GM12878 (cell line): Measurements from ENCODE around the gene NINJ1. TPM values are rescaled to one million over a fixed set of nuclear protein-coding genes. Genes with fewer than 3 reads are reported as not detected.

Experiments used
- ATAC-seq: fragments of 200-7000 bp; cut with Tn5 transposase; 3 replicates; pipeline ENCODE4 v1.9.1; 2020; ENCODE audit warnings: mild to moderate bottlenecking, moderate library complexity
- BruUV-seq: library from RNA; stranded (reverse); fragments of 400-500 nt; replicated peaks from 2 replicates; lab custom pipeline; 2021; lab: Mats Ljungman, UMichigan
- CTCF ChIA-PET: fragments of 300-600 bp; sonication (Branson Sonifier 250); formaldehyde crosslinking; extraction: SDS; loops from one replicate; lab custom pipeline; 2021; ENCODE audit warnings: inconsistent platforms; lab: Yijun Ruan, JAX
- POLR2A ChIA-PET: fragments of 350-600 bp; formaldehyde crosslinking; extraction: SDS; loops from one replicate; lab custom pipeline; 2021; ENCODE audit warnings: inconsistent platforms; lab: Charles Lee
- RAD21 ChIA-PET: fragments of 300-600 bp; sonication (Branson Sonifier 250); formaldehyde crosslinking; loops from one replicate; lab custom pipeline; 2023; ENCODE audit warnings: antibody characterized with exemption; ENCODE audit not compliant: unreplicated experiment; lab: Charles Lee
- SMC1A ChIA-PET: fragments of 300-600 bp; sonication (Branson Sonifier 250); formaldehyde crosslinking; loops from one replicate; lab custom pipeline; 2023; ENCODE audit not compliant: unreplicated experiment, uncharacterized antibody; lab: Charles Lee
- DNase-seq: peaks from one replicate; pipeline ENCODE4 v3.0.0-alpha.2; 2011; ENCODE audit warnings: low read depth, low spot score
- FAIRE-seq: peaks from 3 replicates; lab custom pipeline; 2011; peaks lifted over from hg19 to GRCh38; lab: Jason Lieb, UNC
- H2AFZ ChIP-seq: 2 replicates; pipeline ENCODE4 v1.6.0; 2011; ENCODE audit warnings: low read depth, low read length, control low read depth; ENCODE audit not compliant: control insufficient read depth
- H3K27ac ChIP-seq: 2 replicates; pipeline ENCODE4 v1.5.1; 2011; ENCODE audit warnings: control low read depth; ENCODE audit not compliant: control insufficient read depth, insufficient read depth
- H3K27me3 ChIP-seq, 2 experiments: replicated peaks in 1 of 2; 2 replicates each; pipeline versions ENCODE4 v1.6.0 to v1.6.1; 2011; ENCODE audit warnings: low read length in 1 of 2; ENCODE audit not compliant: control insufficient read depth in 2 of 2, insufficient read depth in 2 of 2
- H3K36me3 ChIP-seq, 2 experiments: 2 replicates each; pipeline ENCODE4 v1.5.1; 2011; ENCODE audit warnings: low read length in 1 of 2; ENCODE audit not compliant: control insufficient read depth in 2 of 2, insufficient read depth in 2 of 2
- H3K4me1 ChIP-seq: 2 replicates; pipeline ENCODE4 v1.6.1; 2011; ENCODE audit warnings: mild to moderate bottlenecking, low read length, moderate library complexity, mixed read lengths; ENCODE audit not compliant: control insufficient read depth, insufficient read depth
- H3K4me2 ChIP-seq: 2 replicates; pipeline ENCODE4 v1.6.0; 2011; ENCODE audit warnings: control low read depth; ENCODE audit not compliant: control insufficient read depth, insufficient read depth
- H3K4me3 ChIP-seq: fragments of 200-600 bp; sonication (generic); 2 replicates; pipeline ENCODE4 v1.5.1; 2016
- H3K79me2 ChIP-seq: 2 replicates; pipeline ENCODE4 v1.6.0; 2011; ENCODE audit warnings: low read length; ENCODE audit not compliant: control insufficient read depth, insufficient read depth
- H3K9ac ChIP-seq: 2 replicates; pipeline ENCODE4 v1.8.0; 2011; ENCODE audit warnings: low read length, control low read depth, mixed read lengths; ENCODE audit not compliant: control insufficient read depth, insufficient read depth
- H3K9me3 ChIP-seq: replicated peaks from 3 replicates; pipeline ENCODE4 v1.5.1; 2011; ENCODE audit warnings: mild to moderate bottlenecking, low read length; ENCODE audit not compliant: control insufficient read depth, insufficient read depth
- H4K20me1 ChIP-seq: 2 replicates; pipeline ENCODE4 v1.6.0; 2011; ENCODE audit not compliant: control insufficient read depth, insufficient read depth
- BRCA1 ChIP-seq: IDR thresholded peaks from 2 replicates; pipeline ENCODE4 v1.6.1; 2011; ENCODE audit warnings: low read depth, low read length, improper control_type of control experiment
- GABPA ChIP-seq: IDR thresholded peaks from 2 replicates; pipeline ENCODE4 v1.6.1; 2014; ENCODE audit warnings: antibody characterized with exemption, low read depth, mild to moderate bottlenecking, inconsistent platforms
- KDM1A ChIP-seq: fragments of 200-600 bp; sonication (generic); IDR thresholded peaks from 2 replicates; pipeline ENCODE4 v1.6.1; 2016; ENCODE audit warnings: borderline replicate concordance
- KLF5 ChIP-seq: fragments of 450-650 bp; IDR thresholded peaks from 2 replicates; pipeline ENCODE4 v1.6.1; 2014; ENCODE audit warnings: mild to moderate bottlenecking; ENCODE audit not compliant: partially characterized antibody
- MAX ChIP-seq: IDR thresholded peaks from 2 replicates; pipeline ENCODE4 v1.6.1; 2012; ENCODE audit warnings: low read depth, low read length, improper control_type of control experiment
- MEF2B ChIP-seq: fragments of 450-650 bp; IDR thresholded peaks from 2 replicates; pipeline ENCODE4 v1.6.1; 2018; ENCODE audit warnings: mild to moderate bottlenecking, moderate library complexity; ENCODE audit not compliant: partially characterized antibody, poor library complexity, severe bottlenecking
- MTA2 ChIP-seq: fragments of 450-650 bp; IDR thresholded peaks from 2 replicates; pipeline ENCODE4 v1.6.1; 2016; ENCODE audit warnings: low read depth, mild to moderate bottlenecking, moderate library complexity
- PBX3 ChIP-seq: IDR thresholded peaks from 2 replicates; pipeline ENCODE4 v1.6.1; 2011; ENCODE audit warnings: mild to moderate bottlenecking, low read depth, low read length, moderate library complexity; ENCODE audit not compliant: insufficient replicate concordance
- RAD21 ChIP-seq: IDR thresholded peaks from 2 replicates; pipeline ENCODE4 v1.6.1; 2011; ENCODE audit warnings: mild to moderate bottlenecking, low read depth, low read length, moderate library complexity; ENCODE audit not compliant: insufficient read depth
- RB1 ChIP-seq: fragments of 450-650 bp; formaldehyde crosslinking; IDR thresholded peaks from 2 replicates; pipeline ENCODE4 v1.6.1; 2017; ENCODE audit warnings: mild to moderate bottlenecking, borderline replicate concordance
- RCOR1 ChIP-seq: conservative IDR thresholded peaks from 2 replicates; pipeline ENCODE4 v1.6.1; 2012; ENCODE audit warnings: low read depth, low read length, improper control_type of control experiment
- RELB ChIP-seq: fragments of 450-650 bp; IDR thresholded peaks from 2 replicates; pipeline ENCODE4 v1.6.1; 2017; ENCODE audit warnings: low read depth, mild to moderate bottlenecking, moderate library complexity
- SMAD5 ChIP-seq: IDR thresholded peaks from 2 replicates; pipeline ENCODE4 v1.6.1; 2016; ENCODE audit warnings: antibody characterized with exemption, low read depth
- SRF ChIP-seq, 2 experiments: IDR thresholded peaks; 2 replicates each; pipeline ENCODE4 v1.6.1; 2011; ENCODE audit warnings: low read depth in 2 of 2, low read length in 2 of 2, mild to moderate bottlenecking in 1 of 2, moderate library complexity in 1 of 2
- YY1 ChIP-seq: IDR thresholded peaks from 2 replicates; pipeline ENCODE4 v1.6.1; 2011; ENCODE audit warnings: low read depth, mild to moderate bottlenecking, low read length
- WGBS: methylation state at CpG from one replicate; pipeline ENCODE4 v1.1.6; 2016; ENCODE audit warnings: low lambda C conversion rate; ENCODE audit not compliant: insufficient replicate concordance, insufficient coverage; ENCODE audit errors: missing lambda C conversion rate; 5-methylcytosine and 5-hydroxymethylcytosine counted together
- in situ Hi-C: fragments of 300-500 bp; cut with MboI; formaldehyde crosslinking; loops from 9 replicates; pipeline ENCODE4 v1.14.3; 2018; ENCODE audit warnings: mixed read lengths
- intact Hi-C: fragments of 100-400 bp; cut with micrococcal nuclease; formaldehyde crosslinking; loops from one replicate; pipeline ENCODE4 v1.14.2; 2022; ENCODE audit not compliant: unreplicated experiment
- polyA plus RNA-seq, 11 experiments: library from polyadenylated mRNA; depleted of rRNA in 4 of 11; unstranded in 6 of 11; stranded (reverse) in 5 of 11; fragments of >200 nt; fragmentation: Nextera tagmentation in 4 of 11; fragmentation: Illumina TruSeq in 1 of 11; extraction: Ambion mirVana in 4 of 11; extraction: Trizol in 1 of 11; gene quantifications; 1 replicate in 1 of 11; 2 replicates in 10 of 11; pipeline versions ENCODE4 v1.2.1 to v1.2.3, GENCODE V29; 2011 to 2016; ENCODE audit warnings: inconsistent platforms in 2 of 11, missing spikeins in 2 of 11, low read depth in 1 of 11
- total RNA-seq, 4 experiments: library from RNA; depleted of rRNA in 3 of 4; stranded (reverse); fragments of >200 nt in 3 of 4; fragmentation: Illumina TruSeq in 1 of 4; extraction: Trizol in 1 of 4; gene quantifications; 2 replicates each; pipeline versions ENCODE4 v1.2.1 to v1.2.3, GENCODE V29; 2013 to 2021

Gene NINJ1
- total and polyA plus RNA-seq, 10 of the 15 experiments (the other 5 are each of a cell fraction or from before 2014, with no cell fraction given) = 0.64 to 33.5 (median 17.1) TPM

- Histone ChIP-seq H3K4me1 (peaks cover 12% of the 10 kb centered on the region), H3K9me3 (no peaks in the 10 kb centered on the region), H2AFZ (no peak overlapping the region), H3K4me3 (no peak overlapping the region), H3K36me3 (peaks cover 0 to 6% of the 10 kb centered on the region in 2 experiments; a peak in 2 of 4 replicates), H3K79me2 (no peaks in the 10 kb centered on the region), H3K4me2 (no peak overlapping the region), H3K27ac (no peak overlapping the region; the same call in 1 of the 2 replicates), H4K20me1 (no peaks in the 10 kb centered on the region), H3K27me3 (no peaks in the 10 kb centered on the region), H3K9ac (no peak overlapping the region)
- in situ Hi-C loops = no loop called here
- ChIA-PET POLR2A (no interaction called here), RAD21 (interaction anchor here (0.8 to 1.8 kb wide), 3 partner anchors 10 to 184 kb away, joined by 3 to 7 read pairs (median 4); no protein-coding TSS in a partner anchor), CTCF (interaction anchor here (0.9 to 2.8 kb wide), 7 partner anchors 10 to 193 kb away, joined by 3 to 35 read pairs (median 4); no protein-coding TSS in a partner anchor), SMC1A (interaction anchor here (0.7 to 2.7 kb wide), 5 partner anchors 11 to 338 kb away, joined by 3 to 12 read pairs (median 4); no protein-coding TSS in a partner anchor)
- no peak for DNase-seq
- BruUV-seq = no TSS peak
- intact Hi-C loops = no loop called here
- WGBS = 92% methylated on average over 12 of the region's 12 CpGs
- ATAC-seq = no peak
- no peak for FAIRE-seq
- TF ChIP-seq SMAD5 (no peak), SRF (IDR thresholded peaks at IDR 0.05; ENCODE audit: low read depth in 2 of 2, low read length in 2 of 2) (no peak), BRCA1 (no peak), GABPA (no peak), YY1 (no peak), MTA2 (no peak), PBX3 (no peak), KDM1A (no peak), MAX (no peak), KLF5 (no peak), RAD21 (no peak), MEF2B (no peak), RCOR1 (no peak), RB1 (no peak), RELB (no peak)
These were observed 15.0 kb downstream of the NINJ1 start for GRCh38 chr9:93118863-93119702.
